AG20443 (cell line): Measurements from ENCODE around the gene ADARB2.

Source experiments
- DNase-seq: peaks from one replicate; pipeline ENCODE4 v3.0.0; 2012; ENCODE audit warnings: low spot score, mixed read lengths

Gene ADARB2

GRCh38 chr10:1735562-1735961 lies 1.8 kb downstream of the ADARB2 start:
- no peak for DNase-seq

- no peak for DNase-seq
Observed at GRCh38 chr10:1734288-1734687, 3.0 kb downstream of the ADARB2 start.

- DNase-seq, result no peak
Observed at GRCh38 chr10:1733720-1734119, 3.6 kb downstream of the ADARB2 start.

- DNase-seq, result no peak
Observed at GRCh38 chr10:1732564-1732996, 4.7 kb downstream of the ADARB2 start.

GRCh38 chr10:1731592-1731991 lies 5.7 kb downstream of the ADARB2 start:
- DNase-seq, result no peak

GRCh38 chr10:1729751-1730150 lies 7.6 kb downstream of the ADARB2 start:
- no peak for DNase-seq

GRCh38 chr10:1726861-1727260 lies 10.5 kb downstream of the ADARB2 start:
- no peak for DNase-seq

- DNase-seq, result no peak
Observed at GRCh38 chr10:1724921-1725488, 12.3 kb downstream of the ADARB2 start.

GRCh38 chr10:1716839-1717238 lies 20.5 kb downstream of the ADARB2 start:
- no peak for DNase-seq

- no peak for DNase-seq
Observed at GRCh38 chr10:1715821-1716220, 21.5 kb downstream of the ADARB2 start.

GRCh38 chr10:1712944-1713671 lies 24.2 kb downstream of the ADARB2 start:
- no peak for DNase-seq

- no peak for DNase-seq
Observed at GRCh38 chr10:1712314-1712713, 25.0 kb downstream of the ADARB2 start.

- DNase-seq, result no peak
Observed at GRCh38 chr10:1709161-1709560, 28.2 kb downstream of the ADARB2 start.

- DNase-seq, result no peak
Observed at GRCh38 chr10:1708746-1709145, 28.6 kb downstream of the ADARB2 start.

- DNase-seq, result no peak
Observed at GRCh38 chr10:1706711-1707110, 30.6 kb downstream of the ADARB2 start.

- no peak for DNase-seq
Observed at GRCh38 chr10:1706256-1706655, 31.1 kb downstream of the ADARB2 start.

- DNase-seq, result no peak
Observed at GRCh38 chr10:1698185-1698584, 39.1 kb downstream of the ADARB2 start.

GRCh38 chr10:1696106-1696505 lies 41.2 kb downstream of the ADARB2 start:
- no peak for DNase-seq

- DNase-seq, result no peak
Observed at GRCh38 chr10:1690086-1690485, 47.2 kb downstream of the ADARB2 start.

- DNase-seq, result no peak
Observed at GRCh38 chr10:1688531-1688930, 48.8 kb downstream of the ADARB2 start.

- DNase-seq, result no peak
Observed at GRCh38 chr10:1687623-1688150, 49.6 kb downstream of the ADARB2 start.

- no peak for DNase-seq
Observed at GRCh38 chr10:1687190-1687589, 50.1 kb downstream of the ADARB2 start.

- no peak for DNase-seq
Observed at GRCh38 chr10:1686491-1686749, 50.9 kb downstream of the ADARB2 start.
